NCI-H2029 (cell line): Measurements from ENCODE around the gene NFYC.
"Not testable (repeated sequence)": the region's sequence is repeated elsewhere in the genome, so short reads cannot be mapped to it uniquely, and the experiment has no call there.

Experiments
- DNase-seq: peaks from one replicate; lab custom pipeline; 2025; lab: John Stamatoyannopoulos, UW

The NFYC gene

GRCh38 chr1:40706626-40707025, 15.1 kb downstream of the NFYC start:
- DNase-seq = no peak

GRCh38 chr1:40708750-40709099, 17.2 kb downstream of the NFYC start:
- DNase-seq = peak; percentile 100

- DNase-seq = peak; percentile 100
Measured at GRCh38 chr1:40709100-40709801, 17.7 kb downstream of the NFYC start.

GRCh38 chr1:40709802-40710278, 18.3 kb downstream of the NFYC start:
- no peak for DNase-seq

GRCh38 chr1:40710581-40711315, 19.2 kb downstream of the NFYC start:
- DNase-seq = no peak

GRCh38 chr1:40711465-40712404, 20.2 kb downstream of the NFYC start:
- peak; percentile 72 for DNase-seq

- peak; percentile 98 for DNase-seq
Measured at GRCh38 chr1:40712405-40712944, 21.0 kb downstream of the NFYC start.

GRCh38 chr1:40712997-40713396, 21.5 kb downstream of the NFYC start:
- no peak for DNase-seq

GRCh38 chr1:40715491-40716059, 24.1 kb downstream of the NFYC start:
- no peak for DNase-seq

- DNase-seq = no peak
Measured at GRCh38 chr1:40717065-40717464, 25.6 kb downstream of the NFYC start.

GRCh38 chr1:40717955-40718354, 26.5 kb downstream of the NFYC start:
- DNase-seq = no peak

- DNase-seq = no peak
Measured at GRCh38 chr1:40720493-40720892, 29.0 kb downstream of the NFYC start.

- no peak for DNase-seq
Measured at GRCh38 chr1:40722622-40723021, 31.1 kb downstream of the NFYC start.

- DNase-seq = no peak
Measured at GRCh38 chr1:40723196-40723955, 31.9 kb downstream of the NFYC start.

GRCh38 chr1:40727662-40728061, 36.2 kb downstream of the NFYC start:
- DNase-seq = not testable (repeated sequence)

- DNase-seq = not testable (repeated sequence)
Measured at GRCh38 chr1:40729316-40729862, 37.9 kb downstream of the NFYC start.

- no peak for DNase-seq
Measured at GRCh38 chr1:40732756-40733301, 41.3 kb downstream of the NFYC start.

- DNase-seq = no peak
Measured at GRCh38 chr1:40734882-40735628, 43.6 kb downstream of the NFYC start.

- peak; percentile 81 for DNase-seq
Measured at GRCh38 chr1:40736085-40736531, 44.6 kb downstream of the NFYC start.

- no peak for DNase-seq
Measured at GRCh38 chr1:40738831-40739230, 47.3 kb downstream of the NFYC start.
